HG03571 (cell line): ENCODE results near the gene SLC16A7.

Source experiments
- ATAC-seq: cut with Tn5 transposase; IDR thresholded peaks from one replicate; pipeline ENCODE4 v1.9.1; 2021; ENCODE audit not compliant: unreplicated experiment

The SLC16A7 gene

DNA sequence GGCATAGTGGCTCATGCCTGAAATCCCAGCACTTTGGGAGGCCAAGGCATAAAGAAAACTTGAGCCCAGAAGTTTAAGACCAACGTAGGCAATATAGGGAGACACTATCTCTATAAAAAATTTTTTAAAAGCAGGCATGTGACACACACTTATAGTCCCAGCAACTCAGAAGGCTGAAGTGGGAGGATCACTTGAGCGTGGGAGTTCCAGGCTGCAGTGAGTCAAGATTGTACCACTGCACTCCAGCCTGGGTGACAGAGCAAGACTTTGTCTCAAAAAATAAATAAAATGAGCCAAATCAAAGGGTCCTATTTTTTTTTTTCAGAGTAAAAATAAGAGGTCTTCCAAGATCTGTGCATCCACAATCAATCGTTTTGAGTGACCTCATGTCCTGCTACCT lies 237.6 kb downstream of the SLC16A7 start:
- no peak for ATAC-seq

DNA sequence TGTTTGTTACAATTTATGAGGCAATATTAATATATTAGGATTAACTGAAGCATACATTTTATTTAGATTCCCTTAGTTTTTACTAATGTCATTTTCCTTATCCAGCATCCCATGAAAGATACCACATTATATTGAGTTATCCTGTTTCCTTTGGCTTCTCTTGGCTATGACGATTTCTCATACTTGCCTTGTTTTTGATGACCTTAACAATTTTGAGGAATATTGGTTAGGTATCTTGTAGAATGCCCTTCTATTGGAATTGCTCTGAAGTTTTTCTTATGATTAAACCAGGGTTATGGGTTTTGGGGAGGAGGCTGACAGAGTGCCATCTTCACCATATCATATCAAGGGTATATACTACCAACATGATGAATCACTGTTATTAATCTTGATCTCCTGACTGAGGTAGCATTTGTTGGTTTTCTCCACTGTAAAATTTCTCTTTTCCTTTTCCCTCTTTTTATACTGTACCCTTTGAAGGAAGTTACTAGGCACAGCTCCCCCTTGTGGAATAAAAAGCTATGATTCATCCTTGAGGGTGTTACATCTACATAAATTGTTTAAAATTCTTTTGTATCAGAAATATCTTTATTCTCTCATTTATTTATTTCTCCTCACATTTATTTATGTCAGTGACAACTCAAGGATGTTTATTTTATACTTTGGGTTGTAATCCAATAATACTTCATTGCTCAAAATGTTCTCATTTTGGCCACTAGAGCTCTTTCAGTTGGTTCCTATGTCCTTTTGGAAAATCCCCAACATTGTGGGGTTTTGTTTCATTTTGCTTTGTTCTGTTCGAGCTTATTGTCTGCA lies 239.0 kb downstream of the SLC16A7 start:
- ATAC-seq, result no peak
